OCI-LY1 (cell line): ENCODE measurements around the gene BCL2L13.

Experiments
- EZH2 ChIP-seq: fragments of 200-600 bp; sonication (generic), shearing (Covaris generic); IDR thresholded peaks from 2 replicates; pipeline ENCODE4 v1.8.0; 2017; ENCODE audit warnings: borderline replicate concordance, mixed run types, mild to moderate bottlenecking, antibody characterized with exemption, low read length, moderate library complexity, mixed read lengths
- TF ChIP-seq, protein P1 (sequence below): fragments of 200-600 bp; sonication (generic), shearing (Covaris generic); IDR thresholded peaks from 2 replicates; pipeline ENCODE4 v1.5.1; 2017; ENCODE audit warnings: mild to moderate bottlenecking, antibody characterized with exemption, low read length, moderate library complexity, mixed read lengths

DNA sequence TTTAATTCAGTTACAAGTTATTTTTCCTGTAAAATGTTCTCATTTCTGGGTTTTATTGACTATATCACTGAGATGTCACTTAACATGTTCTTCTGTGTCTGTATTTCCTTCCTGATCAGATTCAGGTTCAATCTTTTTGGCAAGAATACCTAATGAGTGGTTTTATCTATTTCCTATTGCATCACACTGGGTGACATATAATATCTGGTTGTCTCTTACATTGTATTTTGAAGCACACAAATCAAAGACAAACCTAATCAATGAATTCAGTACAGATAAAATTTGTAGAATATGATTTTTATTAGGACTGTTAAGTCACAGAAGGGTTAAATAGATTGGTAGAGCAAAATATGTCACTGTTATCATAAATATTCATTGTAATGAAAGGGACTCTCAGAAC lies 60.4 kb downstream of the BCL2L13 start:
- TF ChIP-seq, protein P1, sequence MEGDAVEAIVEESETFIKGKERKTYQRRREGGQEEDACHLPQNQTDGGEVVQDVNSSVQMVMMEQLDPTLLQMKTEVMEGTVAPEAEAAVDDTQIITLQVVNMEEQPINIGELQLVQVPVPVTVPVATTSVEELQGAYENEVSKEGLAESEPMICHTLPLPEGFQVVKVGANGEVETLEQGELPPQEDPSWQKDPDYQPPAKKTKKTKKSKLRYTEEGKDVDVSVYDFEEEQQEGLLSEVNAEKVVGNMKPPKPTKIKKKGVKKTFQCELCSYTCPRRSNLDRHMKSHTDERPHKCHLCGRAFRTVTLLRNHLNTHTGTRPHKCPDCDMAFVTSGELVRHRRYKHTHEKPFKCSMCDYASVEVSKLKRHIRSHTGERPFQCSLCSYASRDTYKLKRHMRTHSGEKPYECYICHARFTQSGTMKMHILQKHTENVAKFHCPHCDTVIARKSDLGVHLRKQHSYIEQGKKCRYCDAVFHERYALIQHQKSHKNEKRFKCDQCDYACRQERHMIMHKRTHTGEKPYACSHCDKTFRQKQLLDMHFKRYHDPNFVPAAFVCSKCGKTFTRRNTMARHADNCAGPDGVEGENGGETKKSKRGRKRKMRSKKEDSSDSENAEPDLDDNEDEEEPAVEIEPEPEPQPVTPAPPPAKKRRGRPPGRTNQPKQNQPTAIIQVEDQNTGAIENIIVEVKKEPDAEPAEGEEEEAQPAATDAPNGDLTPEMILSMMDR: no peak
- TF ChIP-seq EZH2: no peak
